Body of pancreas (tissue), 4 donors: ENCODE data around the gene ZFAND2A. TPM values are rescaled to one million over a fixed set of nuclear protein-coding genes. Genes with fewer than 3 reads are reported as not detected.
A peak's percentile ranks its signal among the peaks of the same experiment; 100 is the strongest.
"Not testable (repeated sequence)": the region's sequence is repeated elsewhere in the genome, so short reads cannot be mapped to it uniquely, and the experiment has no call there.

Source experiments
- ATAC-seq: fragments of 150-250 bp; one replicate; pipeline ENCODE4 v1.9.1; 2016
- DNase-seq, 4 donors: peaks; one replicate each; pipeline ENCODE4 v3.0.0-alpha.2; 2019
- H3K27ac ChIP-seq, 4 donors: fragments of 200-600 bp; sonication (generic); 1 replicate in 3 of 4; 2 replicates in 1 of 4; pipeline versions ENCODE4 v1.5.1 to v1.6.1; 2016 to 2019; ENCODE audit warnings: mild to moderate bottlenecking in 1 of 4, mixed read lengths in 1 of 4, moderate library complexity in 1 of 4
- H3K27me3 ChIP-seq, 2 donors: fragments of 200-600 bp; sonication (generic); one replicate each; pipeline ENCODE4 v1.6.0; 2016; ENCODE audit warnings: mild to moderate bottlenecking in 1 of 2
- H3K36me3 ChIP-seq, 2 donors: fragments of 200-600 bp; sonication (generic); replicated peaks in 1 of 2; 2 replicates each; pipeline ENCODE4 v1.5.1; 2016; ENCODE audit warnings: low read depth in 2 of 2; ENCODE audit not compliant: insufficient read depth in 1 of 2
- H3K4me1 ChIP-seq: fragments of 200-600 bp; sonication (generic); one replicate; pipeline ENCODE4 v1.6.0; 2016
- H3K4me3 ChIP-seq, 2 donors: fragments of 200-600 bp; sonication (generic); 1 replicate in 1 of 2; 2 replicates in 1 of 2; pipeline ENCODE4 v1.5.1; 2016 to 2019
- H3K9me3 ChIP-seq, 3 donors: fragments of 200-600 bp; sonication (generic); 1 replicate in 2 of 3; 2 replicates in 1 of 3; pipeline ENCODE4 v1.5.1; 2016
- POLR2A ChIP-seq, 3 donors: fragments of 450-650 bp; IDR thresholded peaks; one replicate each; pipeline ENCODE4 v1.6.1; 2016; ENCODE audit warnings: antibody characterized with exemption in 3 of 3, mild to moderate bottlenecking in 2 of 3
- WGBS, 2 donors: methylation state at CpG; one replicate each; pipeline ENCODE4 v1.1.5; 2017; 5-methylcytosine and 5-hydroxymethylcytosine counted together
- intact Hi-C: fragments of 100-400 bp; cut with DNase I; formaldehyde crosslinking; loops from one replicate; pipeline ENCODE4 v1.15.1; 2023
- total RNA-seq, 2 donors: library from RNA; depleted of rRNA; stranded (reverse); fragments of >200 nt; gene quantifications; one replicate each; pipeline ENCODE4 v1.1.0, GENCODE V29; 2016
- TF ChIP-seq, protein P1 (sequence below), 7 experiments: fragments of 450-650 bp in 4 of 7; fragments of 200-600 bp in 3 of 7; sonication (generic) in 3 of 7; IDR thresholded peaks; one replicate each; pipeline ENCODE4 v1.5.1; 2016 to 2019; ENCODE audit warnings: antibody characterized with exemption in 7 of 7

Gene ZFAND2A
- total RNA-seq, 2 donors from 2014 or later: 15.6 to 17.8 TPM

DNA sequence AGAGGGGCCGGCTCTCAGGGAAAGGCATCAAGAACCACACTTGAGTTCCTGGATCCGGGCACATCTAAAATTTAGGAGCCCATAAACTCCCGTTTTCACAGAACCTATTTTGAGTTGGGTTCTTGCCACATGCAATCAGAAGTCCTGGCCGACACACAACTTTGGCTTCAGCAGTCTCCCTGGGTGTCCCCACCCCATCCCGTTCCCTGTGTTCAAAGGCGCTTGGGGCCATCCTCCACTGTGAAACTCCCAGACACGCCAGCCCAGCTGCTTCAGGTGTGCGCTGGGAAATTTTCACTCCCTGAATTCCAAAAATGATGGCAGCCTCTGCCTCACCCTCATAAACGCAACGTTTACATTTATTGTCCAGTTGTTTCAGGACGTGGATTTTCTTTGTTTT is 8.4 kb upstream of the ZFAND2A start:
- no peak overlapping the region for H3K4me3 ChIP-seq
- WGBS, 2 donors: 69 to 86% methylated on average over 6 to 11 of the region's 11 CpGs
- H3K27me3 ChIP-seq: no peaks in the 10 kb centered on the region
- ATAC-seq: no peak
- H3K36me3 ChIP-seq: no peaks in the 10 kb centered on the region
- intact Hi-C loops: loop anchor here (5.0 kb wide), 1 partner anchor 36 kb away; no protein-coding TSS in a partner anchor
- no peak overlapping the region for H3K27ac ChIP-seq
- DNase-seq: no peak
- H3K4me1 ChIP-seq: peaks cover 7% of the 10 kb centered on the region
- no peaks in the 10 kb centered on the region for H3K9me3 ChIP-seq
- TF ChIP-seq, protein P1, sequence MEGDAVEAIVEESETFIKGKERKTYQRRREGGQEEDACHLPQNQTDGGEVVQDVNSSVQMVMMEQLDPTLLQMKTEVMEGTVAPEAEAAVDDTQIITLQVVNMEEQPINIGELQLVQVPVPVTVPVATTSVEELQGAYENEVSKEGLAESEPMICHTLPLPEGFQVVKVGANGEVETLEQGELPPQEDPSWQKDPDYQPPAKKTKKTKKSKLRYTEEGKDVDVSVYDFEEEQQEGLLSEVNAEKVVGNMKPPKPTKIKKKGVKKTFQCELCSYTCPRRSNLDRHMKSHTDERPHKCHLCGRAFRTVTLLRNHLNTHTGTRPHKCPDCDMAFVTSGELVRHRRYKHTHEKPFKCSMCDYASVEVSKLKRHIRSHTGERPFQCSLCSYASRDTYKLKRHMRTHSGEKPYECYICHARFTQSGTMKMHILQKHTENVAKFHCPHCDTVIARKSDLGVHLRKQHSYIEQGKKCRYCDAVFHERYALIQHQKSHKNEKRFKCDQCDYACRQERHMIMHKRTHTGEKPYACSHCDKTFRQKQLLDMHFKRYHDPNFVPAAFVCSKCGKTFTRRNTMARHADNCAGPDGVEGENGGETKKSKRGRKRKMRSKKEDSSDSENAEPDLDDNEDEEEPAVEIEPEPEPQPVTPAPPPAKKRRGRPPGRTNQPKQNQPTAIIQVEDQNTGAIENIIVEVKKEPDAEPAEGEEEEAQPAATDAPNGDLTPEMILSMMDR (IDR thresholded peaks at IDR 0.05): no peak
- TF ChIP-seq POLR2A (IDR thresholded peaks at IDR 0.05): no peak

DNA sequence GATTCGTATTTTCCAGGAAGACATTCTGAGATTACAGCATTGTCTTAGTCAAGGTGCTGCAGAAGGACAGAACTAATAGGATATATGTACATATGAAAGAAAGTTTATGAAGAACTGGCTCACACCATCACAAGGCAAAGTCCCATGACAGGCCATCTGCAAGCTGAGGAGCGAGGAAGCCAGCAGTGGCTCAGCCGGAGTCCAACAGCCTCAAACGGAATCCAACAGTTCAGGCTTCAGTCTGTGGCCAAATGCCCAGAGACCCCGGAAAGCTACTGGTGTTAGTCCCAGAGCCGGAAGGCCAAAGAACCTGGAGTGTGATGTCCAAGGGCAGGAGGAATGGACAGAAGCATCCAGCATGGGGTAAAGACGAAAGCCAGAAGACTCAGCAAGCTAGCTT is 4.4 kb upstream of the ZFAND2A start:
- Histone ChIP-seq H3K9me3 (no peaks in the 10 kb centered on the region), H3K4me1 (peaks cover 8% of the 10 kb centered on the region), H3K27me3 (no peaks in the 10 kb centered on the region), H3K36me3 (no peaks in the 10 kb centered on the region), H3K27ac (no peak overlapping the region), H3K4me3 (no peak overlapping the region)
- TF ChIP-seq POLR2A (IDR thresholded peaks at IDR 0.05): no peak
- 82 to 83% methylated on average over 7 of the region's 7 CpGs for WGBS, 2 donors
- ATAC-seq (no peak), DNase-seq (no peak)
- intact Hi-C loops: no loop called here

- Histone ChIP-seq H3K4me3 (no peak overlapping the region), H3K4me1 (peaks cover 16% of the 10 kb centered on the region), H3K27me3 (no peaks in the 10 kb centered on the region), H3K9me3 (no peaks in the 10 kb centered on the region), H3K36me3 (no peaks in the 10 kb centered on the region), H3K27ac (no peak overlapping the region)
- no peak for TF ChIP-seq POLR2A (IDR thresholded peaks at IDR 0.05)
- TF ChIP-seq, protein P1 (IDR thresholded peaks at IDR 0.05): no peak
- 90 to 97% methylated on average over 12 of the region's 12 CpGs for WGBS, 2 donors
- intact Hi-C loops: no loop called here
- DNase-seq: no peak
- no peak for ATAC-seq
Observed at GRCh38 chr7:1163121-1163520, 3.1 kb upstream of the ZFAND2A start.

- intact Hi-C loops: no loop called here
- no peaks in the 10 kb centered on the region for H3K36me3 ChIP-seq
- H3K4me1 ChIP-seq: peaks cover 38% of the 10 kb centered on the region
- TF ChIP-seq, protein P1 (IDR thresholded peaks at IDR 0.05): no peak
- TF ChIP-seq POLR2A (IDR thresholded peaks at IDR 0.05): no peak
- peak overlapping the region; percentile 87 to 95 (median 90) for H3K27ac ChIP-seq
- WGBS, 2 donors: 24 to 26% methylated on average over 7 to 19 of the region's 19 CpGs
- H3K4me3 ChIP-seq: peak overlapping the region; percentile 34 to 76
- no peaks in the 10 kb centered on the region for H3K27me3 ChIP-seq
- no peaks in the 10 kb centered on the region for H3K9me3 ChIP-seq
- ATAC-seq (peak; percentile 5), DNase-seq (peak in 2 of 4 donors; percentile 36 to 37)
Observed at GRCh38 chr7:1160670-1161021, 650 bp upstream of the ZFAND2A start.

DNA sequence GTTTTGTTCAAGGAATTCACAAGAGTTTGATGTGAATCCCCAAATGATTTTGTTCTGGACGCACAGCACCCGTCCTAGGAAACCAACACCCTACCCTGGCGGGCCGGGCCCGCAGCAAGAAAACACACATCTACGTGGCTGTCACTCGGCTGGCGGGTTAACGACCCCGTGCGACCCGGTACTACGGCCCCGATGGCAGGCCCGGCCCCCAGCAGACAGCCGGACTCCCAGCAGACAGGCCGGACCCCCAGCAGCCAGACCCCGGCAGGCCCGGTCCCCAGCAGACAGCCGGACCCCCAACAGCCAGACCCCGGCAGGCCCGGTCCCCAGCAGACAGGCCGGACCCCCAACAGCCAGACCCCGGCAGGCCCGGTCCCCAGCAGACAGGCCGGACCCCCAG is 765 bp downstream of the ZFAND2A start:
- H3K36me3 ChIP-seq, ATAC-seq, H3K27me3 ChIP-seq, intact Hi-C loops, H3K9me3 ChIP-seq, DNase-seq: not testable (repeated sequence)
- H3K4me1 ChIP-seq: peaks cover 49% of the 10 kb centered on the region
- H3K4me3 ChIP-seq: peak overlapping the region; percentile 76 to 96
- H3K27ac ChIP-seq: peak overlapping the region; percentile 6 to 95 (median 80)
- 9 to 11% methylated on average over 8 to 26 of the region's 26 CpGs for WGBS, 2 donors
